Tongue (tissue), 2 donors: ENCODE measurements around the gene TBC1D1. TPM values are rescaled to one million over a fixed set of nuclear protein-coding genes. Genes with fewer than 3 reads are reported as not detected.

Experiments used
- DNase-seq: peaks from one replicate; pipeline ENCODE4 v3.0.0-alpha.2; 2015
- total RNA-seq: library from RNA; depleted of rRNA; stranded (reverse); fragments of >200 nt; gene quantifications from one replicate; pipeline ENCODE4 v1.2.3, GENCODE V29; 2014

The TBC1D1 gene
- total RNA-seq, 1 donor from 2014 or later = 90.2 TPM

DNA sequence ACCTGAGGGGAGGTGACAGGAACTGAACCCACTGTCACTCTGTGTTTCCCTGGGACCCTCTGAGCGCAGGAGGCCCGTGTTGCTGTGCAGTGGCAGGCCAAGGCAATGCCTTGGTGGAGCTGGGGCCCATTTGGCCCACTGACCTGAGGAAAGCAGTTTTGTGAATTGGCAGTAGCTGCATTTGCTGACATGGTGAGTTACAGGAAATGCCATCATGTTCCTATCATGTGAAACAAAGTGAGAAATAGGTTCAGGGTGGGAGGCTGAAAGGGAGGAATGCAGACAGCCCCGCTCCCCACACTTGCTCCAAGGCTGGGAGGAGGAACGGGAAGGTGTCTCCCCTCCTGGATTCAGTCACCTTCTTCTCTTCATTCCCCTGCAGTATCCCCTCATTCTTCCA, 215.4 kb downstream of the TBC1D1 start:
- no peak for DNase-seq

DNA sequence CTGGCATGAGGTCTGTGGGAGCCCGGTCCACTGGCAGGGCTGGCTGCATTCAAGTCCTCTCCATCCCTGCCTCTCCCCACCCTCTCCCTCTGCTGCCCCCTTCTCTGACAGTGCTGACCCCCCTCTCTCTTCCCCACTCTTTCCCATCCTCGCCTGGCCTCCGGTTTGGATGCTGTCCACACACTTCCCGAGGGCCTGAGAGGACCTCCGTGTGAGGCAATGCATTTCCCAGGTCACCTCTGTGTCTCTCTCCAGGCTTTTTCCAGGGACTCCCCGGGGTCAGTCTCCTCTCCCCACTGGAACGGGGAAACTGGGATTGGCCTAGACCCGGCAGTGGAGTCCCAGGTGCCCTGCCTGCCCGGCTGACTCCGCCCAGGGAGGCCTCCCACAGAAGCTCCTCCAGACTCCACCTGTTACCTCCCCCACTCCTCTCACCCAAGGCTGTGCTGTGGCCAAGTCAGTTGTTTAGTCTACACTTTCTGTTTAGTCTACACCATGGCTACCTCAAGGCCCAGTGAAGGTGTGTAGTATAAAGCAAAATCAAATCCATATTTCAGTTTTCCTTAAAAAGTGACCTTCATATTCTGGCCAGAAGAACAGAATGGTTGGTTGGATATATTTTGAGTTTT, 216.1 kb downstream of the TBC1D1 start:
- peak; percentile 56 for DNase-seq

DNA sequence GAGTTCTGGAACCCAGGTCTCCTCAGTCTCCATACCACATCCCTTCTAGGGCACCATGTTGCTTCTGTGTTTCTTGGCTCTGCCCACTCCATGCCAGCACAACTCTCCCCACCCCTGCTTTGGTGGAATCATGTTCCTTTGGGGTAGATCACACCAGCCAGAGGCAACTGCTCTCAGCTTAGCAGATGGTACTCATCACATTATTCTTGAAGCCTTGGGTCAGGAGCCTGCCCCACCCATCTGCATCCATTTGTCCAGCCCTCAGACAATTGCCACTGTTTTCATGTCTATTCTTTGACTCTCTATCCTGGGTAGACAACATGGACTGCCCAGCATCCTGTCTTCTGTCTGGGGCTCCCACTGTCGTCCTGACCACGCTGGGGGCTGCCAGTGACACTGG, 216.9 kb downstream of the TBC1D1 start:
- DNase-seq = no peak

DNA sequence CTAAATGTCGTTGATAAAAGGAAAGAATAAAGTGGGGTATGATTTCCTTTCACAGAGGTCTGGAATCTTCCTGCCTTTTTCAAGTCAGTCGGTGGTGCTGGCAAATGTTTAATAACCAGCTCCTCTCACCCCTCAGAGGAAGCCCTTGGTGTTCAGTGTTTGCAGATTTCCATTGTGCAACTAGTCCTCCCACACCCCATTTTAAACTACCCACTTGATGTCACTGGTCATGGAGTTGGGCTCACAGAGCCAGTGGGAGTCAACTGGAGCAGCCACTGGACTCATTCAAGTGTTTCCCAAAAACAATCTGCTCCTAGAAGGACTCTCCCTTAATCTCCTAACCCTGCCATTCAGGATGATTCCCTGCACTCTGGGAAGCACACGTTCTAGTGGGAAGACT, 218.5 kb downstream of the TBC1D1 start:
- DNase-seq = no peak

DNA sequence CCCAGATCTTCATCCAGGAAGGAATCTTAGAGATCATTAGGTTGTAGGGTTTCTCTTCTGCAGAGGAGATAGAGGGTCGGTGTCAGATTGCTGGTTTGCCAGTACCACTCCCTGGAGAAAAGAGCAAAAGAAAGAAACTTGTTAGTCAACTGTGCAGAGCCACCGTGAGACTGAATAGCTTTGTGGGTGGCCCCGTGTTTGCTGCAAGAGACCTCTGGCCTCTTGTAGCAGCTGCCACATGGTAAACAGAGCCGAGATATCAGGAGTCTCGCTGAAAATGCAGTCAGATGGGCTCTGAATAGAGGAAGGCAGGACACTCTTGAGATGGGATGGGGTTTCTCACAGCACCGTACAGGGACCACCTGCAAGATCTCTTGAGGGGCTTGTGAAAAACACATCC, 219.0 kb downstream of the TBC1D1 start:
- DNase-seq = peak; percentile 58

DNA sequence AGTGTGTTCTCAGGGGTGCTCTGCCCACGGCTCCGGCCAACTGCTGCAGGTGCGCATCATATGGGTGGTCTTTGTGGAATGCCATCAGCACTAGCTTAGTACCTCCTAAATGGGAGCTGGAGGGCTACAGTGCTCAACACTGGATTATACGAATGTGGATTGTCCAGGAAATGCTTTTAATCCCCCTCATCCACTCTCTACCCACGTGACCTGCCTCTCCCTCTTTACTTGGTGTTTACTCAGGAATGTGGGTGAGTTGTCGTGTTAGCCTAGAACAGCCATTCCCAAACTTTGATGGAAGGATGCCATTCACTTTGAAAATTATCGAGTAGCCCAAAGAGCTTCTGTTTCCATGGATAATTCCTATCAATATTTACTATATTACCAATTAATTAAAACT, 220.1 kb downstream of the TBC1D1 start:
- no peak for DNase-seq

DNA sequence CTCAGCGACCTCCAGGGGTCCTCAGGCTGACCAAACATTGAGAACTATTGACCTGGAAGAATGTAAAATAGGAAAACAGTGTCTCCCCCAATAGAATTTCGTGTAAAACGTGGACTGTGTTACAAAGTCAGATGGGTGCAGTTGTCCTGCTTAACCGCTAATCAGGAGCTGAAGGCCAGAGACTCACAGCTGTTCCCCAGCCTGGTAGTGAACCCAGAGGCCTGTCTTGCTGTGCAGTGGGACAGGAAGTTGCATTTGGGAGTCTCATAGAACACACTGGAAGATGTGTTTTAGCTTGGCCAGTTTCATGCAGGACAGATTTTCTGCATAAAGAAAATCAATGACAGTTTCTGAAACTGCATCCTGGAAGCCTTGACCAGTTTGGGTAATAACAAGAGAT, 220.8 kb downstream of the TBC1D1 start:
- DNase-seq = peak; percentile 64

DNA sequence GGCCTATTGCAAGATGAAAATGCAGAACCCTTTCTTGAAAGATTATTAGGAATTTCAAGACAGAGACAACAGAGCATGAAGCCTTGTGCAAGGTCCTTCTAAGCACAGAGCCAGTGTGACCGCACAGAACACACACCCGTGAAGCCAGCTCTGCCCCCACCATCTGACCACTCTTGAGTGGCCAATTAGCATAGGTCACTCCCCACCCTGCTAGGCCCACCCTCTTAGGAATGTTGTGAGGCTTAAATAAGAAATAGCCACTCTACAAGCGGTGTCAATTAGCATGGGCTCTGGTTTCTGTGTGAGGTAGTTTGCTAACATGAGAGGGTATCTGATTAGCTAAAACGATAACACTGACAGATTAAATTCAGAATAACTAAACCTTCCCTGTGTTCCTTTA, 222.2 kb downstream of the TBC1D1 start:
- peak; percentile 54 for DNase-seq

DNA sequence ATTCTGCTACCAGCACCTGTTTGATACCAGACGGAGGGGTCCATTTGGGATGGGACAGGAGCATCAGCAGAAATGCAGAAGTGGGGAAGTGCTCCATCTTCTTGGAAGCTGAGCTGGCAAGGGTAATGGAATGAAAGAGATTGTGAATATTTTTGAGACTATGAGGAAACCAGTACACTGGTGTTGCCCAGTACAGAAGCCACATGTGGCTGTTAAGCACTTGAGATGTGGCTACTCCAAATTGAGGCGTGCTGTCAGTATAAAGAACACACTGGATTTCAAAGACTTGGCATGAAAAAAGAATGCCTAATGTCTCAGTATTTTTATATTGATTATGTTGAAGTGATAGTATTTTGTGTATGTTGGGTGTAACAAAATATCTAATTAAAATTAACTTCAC, 222.7 kb downstream of the TBC1D1 start:
- DNase-seq = no peak

DNA sequence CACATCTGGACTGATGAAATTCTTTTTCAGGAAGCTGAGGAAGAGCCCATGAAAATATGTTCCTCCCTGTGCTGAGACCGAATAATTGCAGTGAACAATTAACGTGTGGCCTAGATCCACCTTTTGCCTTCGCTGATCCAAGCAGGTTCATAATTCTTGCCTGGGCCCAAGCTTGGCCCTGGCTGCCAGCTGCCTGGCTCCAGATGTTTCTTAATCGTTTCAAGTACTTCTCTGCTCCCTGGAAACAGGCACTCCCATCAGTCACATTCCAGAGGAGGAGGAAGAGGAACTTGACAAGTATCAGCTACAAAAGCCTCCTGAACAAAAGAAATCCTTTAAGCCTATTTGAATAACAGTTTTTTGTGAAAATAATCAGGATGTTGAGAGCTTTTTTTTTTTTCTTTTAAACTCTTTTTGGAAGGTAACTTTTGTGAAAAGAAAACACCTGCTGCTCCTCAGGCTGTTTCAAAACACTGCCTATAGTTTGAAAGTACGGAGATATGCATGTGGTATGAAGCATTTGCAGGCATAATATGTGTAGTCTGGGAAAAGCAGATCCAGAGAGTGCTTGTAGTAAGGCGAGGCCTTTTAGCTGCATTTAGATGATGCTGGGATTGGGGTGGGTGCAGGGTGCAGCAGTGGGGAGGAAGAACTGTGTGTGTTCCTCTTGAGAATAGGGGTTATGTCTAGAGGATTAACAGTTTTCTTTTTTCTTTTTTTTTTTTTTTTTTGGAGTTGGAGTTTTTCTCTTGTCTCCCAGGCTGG, 223.7 kb downstream of the TBC1D1 start:
- peak; percentile 80 for DNase-seq

DNA sequence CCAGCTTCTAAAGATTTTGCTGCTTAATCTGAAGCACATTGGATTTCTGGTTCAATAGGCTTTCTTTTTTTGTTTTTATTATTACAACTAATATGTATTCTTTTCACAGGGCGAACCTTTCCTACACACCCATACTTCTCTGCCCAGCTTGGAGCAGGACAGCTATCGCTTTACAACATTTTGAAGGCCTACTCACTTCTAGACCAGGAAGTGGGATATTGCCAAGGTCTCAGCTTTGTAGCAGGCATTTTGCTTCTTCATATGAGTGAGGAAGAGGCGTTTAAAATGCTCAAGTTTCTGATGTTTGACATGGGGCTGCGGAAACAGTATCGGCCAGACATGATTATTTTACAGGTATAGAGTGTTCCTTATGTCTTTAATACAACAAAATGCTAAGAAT, 224.7 kb downstream of the TBC1D1 start:
- DNase-seq = no peak

DNA sequence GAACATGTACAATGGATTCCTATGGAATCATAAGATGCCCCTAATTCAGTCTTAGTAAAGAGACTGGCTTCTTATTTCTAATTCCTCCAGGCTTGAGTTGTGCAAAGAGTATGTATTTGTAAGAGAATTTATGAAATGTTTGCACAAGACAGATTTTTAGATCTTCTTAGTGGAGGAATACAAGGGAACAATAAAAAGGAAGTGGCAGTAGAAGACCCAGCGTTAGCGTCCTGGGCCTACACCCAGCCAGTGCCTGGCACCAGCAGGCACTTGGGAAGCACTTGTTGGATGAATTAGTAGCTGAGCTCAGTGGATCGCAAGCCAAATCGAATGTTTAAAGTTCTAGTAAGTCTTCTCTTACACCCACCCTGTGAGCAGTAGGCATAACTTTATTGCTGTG, 226.7 kb downstream of the TBC1D1 start:
- DNase-seq = no peak

DNA sequence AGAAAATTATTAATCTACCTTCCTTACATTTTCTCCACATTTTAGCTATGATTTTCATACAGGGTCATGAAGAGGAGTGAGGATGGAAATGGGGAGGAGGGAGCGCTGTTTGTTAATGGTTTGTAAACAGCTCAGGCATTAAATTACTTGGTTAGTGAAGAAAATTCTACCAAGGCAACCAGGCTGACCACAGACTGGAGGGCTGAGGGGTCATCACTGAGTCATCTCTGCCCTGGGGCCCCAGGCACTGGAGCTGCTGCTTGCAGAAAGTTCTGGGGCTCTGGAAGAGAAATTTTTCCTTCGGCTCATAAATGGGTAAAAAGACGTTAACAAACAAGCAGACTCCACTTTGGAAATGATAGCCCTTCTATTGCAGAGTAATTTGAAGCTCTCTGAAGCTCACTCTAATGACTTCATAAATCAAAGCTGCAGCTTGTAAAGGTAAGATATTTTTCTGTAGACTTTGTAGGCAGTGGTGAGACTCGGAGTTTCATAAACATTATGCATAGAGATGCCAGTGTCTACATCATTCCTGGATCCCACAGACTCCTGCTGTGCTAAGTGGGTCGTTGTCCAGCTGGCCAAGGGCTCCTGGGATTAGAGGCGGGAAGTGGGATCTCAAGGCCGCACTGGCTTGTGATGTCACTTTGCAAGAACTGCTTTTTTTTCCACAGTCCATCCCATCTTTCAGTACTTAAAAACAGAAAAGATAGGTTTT, 228.9 kb downstream of the TBC1D1 start:
- DNase-seq = peak; percentile 57

DNA sequence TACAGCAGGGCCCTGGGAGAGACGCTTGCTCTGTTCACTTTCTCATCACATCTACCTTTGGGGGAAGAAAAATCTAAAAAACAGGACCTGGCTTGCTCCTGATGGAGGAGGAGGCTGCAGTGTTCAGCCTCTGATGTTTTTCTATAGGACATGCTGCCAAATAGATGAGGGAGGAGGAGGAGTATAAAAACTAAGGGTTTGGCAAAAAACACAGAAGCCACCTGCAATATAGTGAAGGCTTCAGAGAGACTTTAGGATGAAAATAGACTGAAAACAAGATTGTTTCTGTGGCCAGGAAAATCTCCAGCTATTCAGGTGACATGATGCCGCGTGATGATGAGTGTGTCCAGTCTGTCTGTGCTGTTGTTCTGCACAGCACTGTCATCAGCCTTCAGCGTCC, 229.9 kb downstream of the TBC1D1 start:
- peak; percentile 48 for DNase-seq

DNA sequence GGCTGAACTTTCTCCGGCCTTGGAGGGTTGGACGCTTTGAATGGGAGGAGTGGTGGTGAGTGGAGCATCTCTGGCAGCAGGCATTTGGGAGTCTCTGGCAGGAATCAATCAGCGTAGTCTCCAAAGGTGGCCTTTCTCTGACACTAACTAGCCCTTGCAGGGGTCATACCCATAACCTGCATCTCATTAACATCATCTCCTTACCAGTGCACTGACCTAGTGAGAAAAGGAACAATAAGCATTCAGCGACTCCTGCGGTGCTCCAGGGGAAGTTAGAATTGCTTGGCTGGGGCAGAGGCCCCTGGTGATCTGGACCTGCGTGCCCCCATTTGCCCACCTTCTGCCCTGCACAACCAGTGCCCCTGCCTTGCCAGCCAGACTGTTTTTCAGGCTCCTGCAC, 231.2 kb downstream of the TBC1D1 start:
- DNase-seq = no peak

DNA sequence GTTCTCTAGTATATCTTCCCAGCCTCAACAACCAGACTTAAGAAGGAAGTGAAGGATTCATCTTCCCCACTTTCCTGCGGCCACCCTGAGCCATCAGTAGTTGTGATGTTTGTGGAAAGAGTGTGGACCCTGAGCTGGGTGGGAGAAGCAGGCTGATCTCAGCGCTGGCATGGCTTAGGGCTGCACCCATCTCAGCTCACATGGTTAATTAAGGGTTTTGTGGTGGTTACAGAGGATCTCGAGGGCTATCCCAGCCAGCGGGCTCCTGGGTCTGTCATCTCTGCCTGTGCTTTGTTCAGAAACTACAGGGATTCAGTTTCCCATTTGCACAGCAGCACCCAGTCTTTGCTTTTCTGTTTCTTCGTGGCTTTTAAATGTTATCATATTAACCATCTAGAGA, 232.7 kb downstream of the TBC1D1 start:
- no peak for DNase-seq

DNA sequence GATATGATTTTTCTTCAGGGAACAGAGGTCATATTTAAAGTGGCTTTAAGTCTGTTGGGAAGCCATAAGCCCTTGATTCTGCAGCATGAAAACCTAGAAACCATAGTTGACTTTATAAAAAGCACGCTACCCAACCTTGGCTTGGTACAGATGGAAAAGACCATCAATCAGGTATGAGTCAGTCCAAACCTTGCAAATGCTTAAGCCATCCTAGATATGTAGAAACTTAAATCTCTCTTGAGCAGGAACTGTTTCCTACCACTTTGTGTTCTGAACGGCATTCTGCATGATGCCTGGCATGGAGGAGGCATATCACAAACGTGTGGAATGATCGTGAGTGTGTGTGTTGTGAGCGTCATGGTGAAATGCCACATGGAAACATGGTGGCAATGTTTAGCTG, 234.1 kb downstream of the TBC1D1 start:
- DNase-seq = no peak

DNA sequence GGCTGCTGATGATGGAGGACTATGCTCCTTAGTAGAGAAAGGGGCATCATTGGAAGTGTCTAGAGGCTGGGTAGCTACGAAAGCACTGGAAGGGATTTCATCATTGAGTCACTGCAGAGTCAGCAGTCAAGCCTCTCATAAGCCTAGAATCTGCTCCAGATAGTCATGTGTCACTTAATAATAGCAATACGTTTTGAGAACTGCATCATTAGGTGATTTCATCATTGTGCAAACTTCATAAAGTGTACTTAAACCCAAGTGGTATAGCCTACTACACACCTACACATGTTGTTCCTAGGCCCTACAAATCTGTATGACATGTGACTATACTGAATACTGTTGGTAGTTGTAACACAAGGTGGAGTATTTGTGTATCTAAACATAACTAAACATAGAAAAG, 234.9 kb downstream of the TBC1D1 start:
- no peak for DNase-seq

DNA sequence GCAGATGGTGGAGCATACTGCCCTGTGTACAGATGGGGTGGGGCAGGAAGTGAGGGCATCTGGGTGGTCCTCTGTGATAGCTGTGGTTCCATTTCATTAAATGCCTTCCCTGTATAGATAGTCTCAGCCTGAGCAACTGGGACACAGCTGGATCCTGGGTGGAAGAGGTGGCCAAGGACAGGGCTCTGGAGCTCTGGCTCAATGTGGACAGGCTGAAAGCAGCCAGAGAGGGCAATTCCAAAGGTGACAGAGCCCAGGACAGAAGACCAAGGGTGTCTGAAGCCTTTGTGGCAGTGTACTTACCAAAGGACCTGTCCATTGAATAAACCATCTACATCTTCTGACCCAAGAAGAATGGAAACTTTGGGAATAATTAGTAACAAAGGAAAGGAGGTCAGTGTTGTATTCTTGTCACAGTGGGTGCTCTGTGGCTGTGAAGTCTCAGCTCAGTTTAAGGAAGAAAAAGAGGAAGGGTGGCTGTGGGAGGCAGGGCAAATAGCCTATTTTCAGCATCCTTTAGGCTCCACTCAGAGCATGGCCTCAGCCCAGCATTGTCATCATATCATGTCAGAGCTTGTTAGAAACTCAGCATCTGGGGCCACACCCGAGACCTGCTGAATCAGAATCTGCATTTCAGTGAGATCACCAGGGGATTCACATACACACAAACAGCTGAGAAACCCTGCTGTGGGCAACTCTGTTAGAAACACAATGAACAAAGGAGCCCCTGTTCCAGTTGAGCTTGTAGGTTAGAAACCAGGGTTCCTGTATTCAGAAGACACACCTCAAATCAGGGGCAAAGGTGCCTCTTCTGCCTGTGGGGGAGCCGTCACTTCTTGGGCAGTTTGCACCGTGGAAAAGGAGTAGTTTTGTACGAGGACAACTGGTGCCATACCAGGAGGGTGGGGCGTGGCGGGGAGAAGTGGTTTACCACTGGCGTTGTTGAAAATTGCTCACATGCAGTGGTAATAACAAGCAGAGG, 237.9 kb downstream of the TBC1D1 start:
- peak; percentile 59 for DNase-seq

DNA sequence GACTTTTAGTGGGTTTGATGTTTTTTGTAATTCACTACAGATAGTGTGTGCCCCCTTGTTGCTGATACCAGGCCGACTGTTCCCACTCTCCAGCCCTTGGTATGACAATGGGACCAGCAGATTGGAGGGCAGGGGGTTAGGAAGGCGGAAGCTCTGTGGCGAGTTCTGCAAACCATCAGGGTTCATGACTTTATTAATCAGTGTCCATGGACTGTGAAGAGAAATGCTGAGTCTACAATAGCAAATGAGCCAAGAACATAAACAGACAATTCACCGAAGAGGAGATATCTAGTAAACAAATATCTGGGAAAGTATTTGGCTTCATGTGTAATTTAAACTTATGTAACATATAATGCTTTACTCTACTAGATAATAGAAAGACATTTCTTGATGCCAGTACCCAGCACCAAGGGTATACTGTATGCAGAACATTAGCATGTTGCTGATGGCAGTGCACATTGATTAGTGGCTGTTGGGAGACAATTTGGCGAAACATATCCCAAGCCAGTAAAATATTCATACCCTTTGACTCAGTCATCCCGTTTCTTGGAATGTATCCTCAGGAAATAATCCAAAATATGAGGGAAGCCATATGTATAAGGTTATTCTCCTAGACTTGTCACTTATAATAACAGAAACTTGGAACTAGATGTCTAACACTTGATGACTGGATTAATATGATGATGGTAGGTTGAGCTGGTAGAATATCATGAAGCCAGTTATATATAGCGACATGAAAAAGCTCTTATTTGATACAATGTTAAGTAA, 238.8 kb downstream of the TBC1D1 start:
- DNase-seq = no peak

DNA sequence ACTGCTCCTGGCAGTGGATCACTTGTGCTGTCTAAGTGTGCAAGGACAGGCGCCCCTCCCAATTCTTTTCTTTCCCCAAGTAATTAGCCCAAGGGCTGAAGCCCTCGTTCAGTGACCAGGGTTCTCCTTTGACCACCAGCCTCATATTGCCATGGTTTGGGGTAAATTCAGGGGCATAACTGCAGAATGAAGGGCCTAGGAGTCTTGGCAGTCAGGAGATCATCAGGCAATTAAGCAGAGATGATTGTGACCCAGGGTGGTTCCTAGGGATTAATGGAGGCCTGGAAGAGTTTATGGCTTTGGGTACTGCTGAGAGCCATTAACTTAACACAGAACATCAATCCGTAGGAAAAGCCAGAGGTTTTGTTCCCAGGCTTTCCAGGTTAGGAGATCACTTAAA, 240.0 kb downstream of the TBC1D1 start:
- no peak for DNase-seq
